ENCODE measurements around the gene GDPD1.

GRCh38 chr17:59230764-59231163 lies 10.5 kb downstream of the GDPD1 start:
- no peak for TF ChIP-seq POLR2A (IDR thresholded peaks at IDR 0.05; ENCODE audit: low read length)
- no peak for TF ChIP-seq CTCF (IDR thresholded peaks at IDR 0.05)
- no peak for TF ChIP-seq EP300 (IDR thresholded peaks at IDR 0.05)
- no peak for TF ChIP-seq HDAC2 (IDR thresholded peaks at IDR 0.05)
- TF ChIP-seq PBX3 (IDR thresholded peaks at IDR 0.05), result no peak
- no peak for TF ChIP-seq BCL3 (IDR thresholded peaks at IDR 0.05)
- TF ChIP-seq HMGXB4 (CRISPR knock-in tag; IDR thresholded peaks at IDR 0.05; ENCODE audit: borderline replicate concordance), result no peak
- TF ChIP-seq RCOR1 (IDR thresholded peaks at IDR 0.05; ENCODE audit: low read depth, low read length), result no peak
- no peak for TF ChIP-seq ESRRA (IDR thresholded peaks at IDR 0.05; ENCODE audit: borderline replicate concordance, low read length)
- TF ChIP-seq NPAS2 (CRISPR knock-in tag; IDR thresholded peaks at IDR 0.05; ENCODE audit: borderline replicate concordance), result no peak

Measured in A549 (cell line).